ENCODE measurements around the gene DMD. TPM values are rescaled to one million over a fixed set of nuclear protein-coding genes. Genes with fewer than 3 reads are reported as not detected.

Gene DMD
- total RNA-seq, 2 experiments from 2014 or later = 0.27 to 0.49 TPM

GRCh38 chrX:31433856-31434255 is 1777.5 kb downstream of the DMD start:
- intact Hi-C loops (cut with micrococcal nuclease) = no loop called here
- TF ChIP-seq, protein P1, sequence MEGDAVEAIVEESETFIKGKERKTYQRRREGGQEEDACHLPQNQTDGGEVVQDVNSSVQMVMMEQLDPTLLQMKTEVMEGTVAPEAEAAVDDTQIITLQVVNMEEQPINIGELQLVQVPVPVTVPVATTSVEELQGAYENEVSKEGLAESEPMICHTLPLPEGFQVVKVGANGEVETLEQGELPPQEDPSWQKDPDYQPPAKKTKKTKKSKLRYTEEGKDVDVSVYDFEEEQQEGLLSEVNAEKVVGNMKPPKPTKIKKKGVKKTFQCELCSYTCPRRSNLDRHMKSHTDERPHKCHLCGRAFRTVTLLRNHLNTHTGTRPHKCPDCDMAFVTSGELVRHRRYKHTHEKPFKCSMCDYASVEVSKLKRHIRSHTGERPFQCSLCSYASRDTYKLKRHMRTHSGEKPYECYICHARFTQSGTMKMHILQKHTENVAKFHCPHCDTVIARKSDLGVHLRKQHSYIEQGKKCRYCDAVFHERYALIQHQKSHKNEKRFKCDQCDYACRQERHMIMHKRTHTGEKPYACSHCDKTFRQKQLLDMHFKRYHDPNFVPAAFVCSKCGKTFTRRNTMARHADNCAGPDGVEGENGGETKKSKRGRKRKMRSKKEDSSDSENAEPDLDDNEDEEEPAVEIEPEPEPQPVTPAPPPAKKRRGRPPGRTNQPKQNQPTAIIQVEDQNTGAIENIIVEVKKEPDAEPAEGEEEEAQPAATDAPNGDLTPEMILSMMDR (IDR thresholded peaks at IDR 0.05) = no peak
- POLR2A ChIA-PET = no interaction called here
- DNase-seq = no peak
- no peak overlapping the region for H3K4me3 Mint-ChIP-seq
- ATAC-seq = no peak
- CTCF ChIA-PET = no interaction called here
- H3K27me3 Mint-ChIP-seq = no peaks in the 10 kb centered on the region
- no peaks in the 10 kb centered on the region for H3K9me3 Mint-ChIP-seq
- H3K36me3 Mint-ChIP-seq (ENCODE audit: low read depth) = no peaks in the 10 kb centered on the region
- H3K27ac Mint-ChIP-seq = no peak overlapping the region
- no peaks in the 10 kb centered on the region for H3K4me1 Mint-ChIP-seq (ENCODE audit: low read depth)

DNA sequence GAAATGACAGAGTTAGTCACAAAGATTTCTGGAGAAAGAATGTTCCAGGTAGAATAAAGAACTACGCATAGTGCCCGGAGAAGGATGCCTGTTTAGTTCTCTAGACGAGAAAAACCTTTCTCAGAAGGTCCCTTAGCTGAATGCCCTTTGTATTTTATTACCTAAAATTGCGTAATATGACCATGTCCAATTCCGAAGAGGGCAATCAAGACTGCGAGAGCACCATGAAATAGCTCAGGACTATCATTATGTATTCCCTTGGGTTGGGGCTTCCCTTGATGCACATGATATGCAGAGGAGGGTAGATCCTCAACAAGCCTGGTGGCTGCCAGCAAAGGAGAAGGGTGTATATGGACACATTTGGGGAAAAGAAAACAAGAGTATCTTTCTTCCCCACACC is 1781.4 kb downstream of the DMD start:
- CTCF ChIA-PET = interaction anchor here (0.6 kb wide), 1 partner anchor 141 kb away, joined by 3 read pairs; no protein-coding TSS in a partner anchor
- no peak for ATAC-seq
- H3K9me3 Mint-ChIP-seq = no peaks in the 10 kb centered on the region
- no peaks in the 10 kb centered on the region for H3K36me3 Mint-ChIP-seq (ENCODE audit: low read depth)
- H3K4me1 Mint-ChIP-seq (ENCODE audit: low read depth) = no peaks in the 10 kb centered on the region
- DNase-seq = no peak
- intact Hi-C loops (cut with micrococcal nuclease) = no loop called here
- H3K27ac Mint-ChIP-seq = no peak overlapping the region
- no peak overlapping the region for H3K4me3 Mint-ChIP-seq
- TF ChIP-seq, protein P1 (IDR thresholded peaks at IDR 0.05) = no peak
- POLR2A ChIA-PET = no interaction called here
- no peaks in the 10 kb centered on the region for H3K27me3 Mint-ChIP-seq

DNA sequence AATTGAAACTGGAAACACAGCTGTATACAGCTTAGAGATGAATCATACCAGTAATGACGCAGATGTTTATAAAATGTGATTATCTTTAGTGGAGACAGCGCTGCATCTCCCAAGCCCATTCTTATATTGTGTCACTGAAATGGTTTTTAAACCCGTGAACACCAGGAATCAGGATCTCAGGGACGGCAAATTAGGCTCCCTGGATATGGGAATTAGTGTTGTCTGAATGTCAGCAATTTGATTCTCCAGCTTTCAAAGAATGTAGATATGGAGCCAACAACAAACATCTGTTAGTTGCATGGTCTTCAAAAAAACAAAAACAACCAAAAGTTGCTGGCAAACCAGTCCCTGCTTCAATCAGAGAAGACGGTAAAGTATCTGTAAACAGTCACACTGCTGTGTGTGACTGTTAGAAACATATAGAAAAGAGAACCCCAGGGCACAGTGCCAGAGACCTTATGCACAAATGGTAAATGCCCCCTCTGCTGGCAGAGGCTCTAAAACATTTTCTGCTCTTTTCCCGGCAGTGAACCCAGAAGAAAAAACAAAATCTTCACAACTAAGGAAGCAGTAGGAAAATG is 1787.7 kb downstream of the DMD start:
- no peak for ATAC-seq
- peak; percentile 20 for DNase-seq

GRCh38 chrX:31421441-31421840 is 1789.9 kb downstream of the DMD start:
- ATAC-seq (no peak), DNase-seq (no peak)
- TF ChIP-seq, protein P1 (IDR thresholded peaks at IDR 0.05) = no peak
- H3K4me1 Mint-ChIP-seq (ENCODE audit: low read depth) = no peaks in the 10 kb centered on the region
- ChIA-PET CTCF (no interaction called here), POLR2A (no interaction called here)
- no peaks in the 10 kb centered on the region for H3K36me3 Mint-ChIP-seq (ENCODE audit: low read depth)
- H3K27ac Mint-ChIP-seq = no peak overlapping the region
- H3K4me3 Mint-ChIP-seq = no peak overlapping the region
- no peaks in the 10 kb centered on the region for H3K9me3 Mint-ChIP-seq
- intact Hi-C loops (cut with micrococcal nuclease) = no loop called here
- H3K27me3 Mint-ChIP-seq = no peaks in the 10 kb centered on the region

More for the DNA sequence above, 1787.7 kb downstream of the DMD start:
- Mint-ChIP-seq H3K36me3 (ENCODE audit: low read depth) (no peaks in the 10 kb centered on the region), H3K4me1 (ENCODE audit: low read depth) (no peaks in the 10 kb centered on the region), H3K9me3 (no peaks in the 10 kb centered on the region), H3K27me3 (no peaks in the 10 kb centered on the region), H3K27ac (no peak overlapping the region), H3K4me3 (no peak overlapping the region)
- CTCF ChIA-PET = interaction anchor here (3.3 kb wide), 1 partner anchor 386 kb away, joined by 15 read pairs; no protein-coding TSS in a partner anchor
- POLR2A ChIA-PET = no interaction called here
- intact Hi-C loops (cut with micrococcal nuclease) = no loop called here
- TF ChIP-seq, protein P1 (IDR thresholded peaks at IDR 0.05) = no peak

DNA sequence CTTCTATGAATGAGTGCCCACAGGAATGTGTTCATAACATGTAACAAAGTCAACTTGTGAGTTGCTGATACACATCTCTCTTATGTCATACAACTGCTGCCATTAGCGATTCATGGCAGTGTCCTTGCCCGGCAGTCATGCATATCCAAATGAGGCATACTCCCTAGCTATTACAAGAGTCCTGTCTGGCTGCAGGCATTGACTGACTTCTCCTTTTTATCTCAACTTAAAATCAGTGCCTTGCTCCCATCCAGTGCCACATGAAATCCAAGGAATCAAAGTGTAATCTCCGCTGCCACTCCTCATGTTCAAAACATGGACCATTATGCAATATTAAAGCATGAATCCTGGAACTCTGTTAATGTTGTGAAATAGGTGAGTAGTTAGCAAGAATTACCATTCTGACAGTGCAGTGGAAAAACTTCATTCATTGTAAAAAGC is 1790.6 kb downstream of the DMD start:
- TF ChIP-seq, protein P1 (IDR thresholded peaks at IDR 0.05) = no peak
- ATAC-seq (no peak), DNase-seq (no peak)
- Mint-ChIP-seq H3K27me3 (no peaks in the 10 kb centered on the region), H3K4me3 (no peak overlapping the region), H3K4me1 (ENCODE audit: low read depth) (no peaks in the 10 kb centered on the region), H3K36me3 (ENCODE audit: low read depth) (no peaks in the 10 kb centered on the region), H3K27ac (no peak overlapping the region), H3K9me3 (no peaks in the 10 kb centered on the region)
- POLR2A ChIA-PET = no interaction called here
- CTCF ChIA-PET = no interaction called here
- intact Hi-C loops (cut with micrococcal nuclease) = no loop called here
